NCI-H2081 treated with DMSO at 0.1 percent for 48 hours (cell line): Measurements from ENCODE around the gene TRRAP.

Experiments
- DNase-seq: peaks from one replicate; lab custom pipeline; 2025; lab: John Stamatoyannopoulos, UW

TRRAP gene

DNA sequence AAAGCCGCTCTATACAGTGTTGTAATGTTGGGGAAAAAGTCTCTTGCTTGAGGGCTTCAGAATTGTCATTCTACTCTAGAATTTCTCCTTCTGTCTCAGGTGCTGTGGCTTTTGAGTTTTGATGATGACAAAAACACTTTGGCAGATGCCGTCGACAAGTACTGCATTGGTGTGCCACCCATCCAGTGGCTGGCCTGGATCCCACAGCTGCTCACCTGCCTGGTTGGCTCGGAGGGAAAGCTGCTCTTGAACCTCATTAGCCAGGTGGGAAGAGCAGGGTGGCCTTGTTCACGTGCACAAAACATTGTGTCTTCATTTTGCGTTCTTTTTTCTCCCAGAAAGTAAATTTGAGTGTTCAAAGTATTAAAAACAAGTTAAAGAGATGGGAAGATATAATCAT lies 112.0 kb downstream of the TRRAP start:
- no peak for DNase-seq

DNA sequence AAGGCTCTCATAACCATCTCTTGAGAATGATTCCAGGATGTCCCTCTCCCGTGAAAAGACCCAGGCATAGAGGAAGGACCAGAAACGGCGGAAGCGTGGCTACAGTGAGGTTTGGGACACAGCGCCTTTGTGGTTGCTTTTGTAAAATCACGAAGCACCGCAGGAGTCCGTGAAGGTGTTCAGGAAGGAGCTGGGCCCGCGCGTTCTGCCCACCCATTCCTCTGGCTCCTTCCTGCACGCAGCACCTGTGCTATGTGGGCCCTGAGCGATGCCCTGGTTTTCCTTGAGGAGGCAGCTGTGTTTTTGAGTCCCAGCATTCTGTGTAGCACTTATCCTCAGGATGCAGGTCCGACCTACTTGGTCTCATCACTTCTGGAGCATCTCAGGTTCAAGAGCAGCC lies 112.8 kb downstream of the TRRAP start:
- no peak for DNase-seq

DNA sequence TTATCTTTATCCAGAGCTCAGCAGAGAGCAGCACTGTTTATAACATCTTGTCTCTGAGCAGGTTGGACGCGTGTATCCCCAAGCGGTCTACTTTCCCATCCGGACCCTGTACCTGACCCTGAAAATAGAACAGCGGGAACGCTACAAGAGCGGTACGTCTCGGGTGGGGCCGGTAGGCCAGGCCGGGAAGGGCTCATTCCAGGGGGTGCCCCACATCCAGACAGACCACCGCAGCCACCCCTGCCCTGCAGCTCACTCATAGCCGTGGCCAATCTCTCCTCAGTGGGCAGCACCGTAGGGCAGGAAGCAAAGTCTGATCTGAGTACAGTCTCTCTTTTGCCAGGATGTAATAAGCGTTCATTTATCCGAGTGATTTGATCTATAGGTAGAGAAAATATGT lies 113.7 kb downstream of the TRRAP start:
- no peak for DNase-seq

DNA sequence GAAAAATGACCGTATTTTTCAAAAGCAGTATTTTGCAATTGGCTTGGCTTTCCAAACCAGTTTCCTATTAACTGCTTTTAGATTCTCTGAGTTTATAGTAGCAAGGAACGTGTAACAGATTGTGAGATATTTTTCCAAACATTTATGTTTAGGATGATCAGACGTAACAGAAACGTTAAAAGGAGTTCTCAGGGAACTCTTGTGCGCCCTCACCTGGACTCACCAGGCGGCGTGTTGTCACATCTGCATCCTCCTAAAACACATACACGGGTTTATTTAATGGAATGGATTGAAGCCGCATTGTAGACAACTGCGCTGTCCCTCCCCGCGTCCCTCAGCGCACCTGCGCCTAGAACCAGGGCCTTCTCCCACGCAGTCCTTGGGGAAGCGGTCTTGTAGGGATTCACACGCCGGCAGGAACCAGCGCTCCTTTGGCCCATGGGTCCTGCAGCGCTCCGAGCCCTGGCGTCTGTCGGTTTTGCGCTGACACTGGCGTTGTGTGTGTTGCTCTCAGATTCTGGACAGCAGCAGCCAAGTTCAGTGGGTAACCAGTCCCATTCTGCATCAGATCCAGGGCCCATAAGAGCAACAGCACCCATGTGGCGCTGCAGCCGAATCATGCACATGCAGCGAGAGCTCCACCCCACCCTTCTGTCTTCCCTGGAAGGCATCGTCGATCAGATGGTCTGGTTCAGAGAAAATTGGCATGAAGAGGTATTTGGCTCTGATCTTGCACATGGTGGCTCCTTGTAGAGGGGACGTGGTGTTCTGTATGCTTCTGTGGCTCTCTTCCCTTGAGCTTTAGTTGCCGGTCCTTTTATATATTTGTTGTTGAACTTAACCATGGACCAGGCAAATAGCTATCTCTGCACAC lies 114.9 kb downstream of the TRRAP start:
- DNase-seq: no peak

DNA sequence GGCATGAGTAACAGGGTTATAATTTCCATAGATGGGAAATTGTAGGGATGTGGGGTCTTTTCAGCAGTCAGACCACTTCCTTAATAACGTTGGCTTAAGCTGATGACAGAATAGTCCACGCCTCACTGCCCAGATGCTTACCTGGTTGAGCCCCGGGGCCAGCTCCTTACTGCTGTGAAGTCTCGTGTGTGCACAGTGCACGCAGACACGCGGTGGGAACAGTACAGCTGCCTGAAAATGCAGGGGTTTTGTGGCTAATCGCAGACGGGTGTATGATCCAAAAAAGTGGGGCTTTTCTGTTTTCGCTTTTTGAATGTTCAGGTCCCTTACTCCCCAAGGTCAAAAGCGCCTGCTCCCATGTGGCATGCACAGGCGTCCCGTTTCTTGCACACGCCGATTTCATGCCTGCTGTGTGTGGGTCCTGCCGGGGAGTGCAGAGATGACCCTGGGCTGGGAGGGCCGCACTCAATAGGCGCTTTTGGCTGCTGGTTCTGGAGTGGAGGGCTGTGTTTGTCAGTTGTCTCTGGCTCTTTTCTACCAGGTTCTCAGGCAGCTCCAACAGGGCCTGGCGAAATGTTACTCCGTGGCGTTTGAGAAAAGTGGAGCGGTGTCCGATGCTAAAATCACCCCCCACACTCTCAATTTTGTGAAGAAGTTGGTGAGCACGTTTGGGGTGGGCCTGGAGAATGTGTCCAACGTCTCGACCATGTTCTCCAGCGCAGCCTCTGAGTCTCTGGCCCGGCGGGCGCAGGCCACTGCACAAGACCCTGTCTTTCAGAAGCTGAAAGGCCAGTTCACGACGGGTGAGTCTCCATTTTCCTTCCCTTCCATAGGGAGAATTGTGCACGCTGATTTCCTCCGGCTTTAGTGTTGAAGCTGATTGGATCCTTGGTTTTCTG lies 116.0 kb downstream of the TRRAP start:
- DNase-seq: no peak

DNA sequence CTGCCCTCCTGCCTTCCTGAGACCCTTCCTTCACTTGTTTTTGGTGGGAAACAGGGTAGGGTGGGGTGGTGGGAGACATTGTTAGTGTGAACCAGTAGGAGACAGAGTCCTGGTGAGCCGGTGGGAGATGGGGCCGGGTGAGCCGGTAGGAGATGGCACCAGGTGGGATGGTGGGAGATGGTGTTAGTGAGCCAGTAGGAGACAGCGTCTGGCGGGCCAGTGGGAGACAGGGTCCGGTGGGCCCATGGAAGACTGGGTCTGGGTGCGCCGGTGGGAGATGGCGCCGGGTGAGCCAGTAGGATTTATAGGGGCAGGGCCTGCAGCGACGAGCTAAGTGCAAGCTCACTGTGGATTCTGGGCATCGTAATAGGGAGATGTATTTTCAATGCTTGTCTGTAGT lies 116.8 kb downstream of the TRRAP start:
- DNase-seq: no peak

DNA sequence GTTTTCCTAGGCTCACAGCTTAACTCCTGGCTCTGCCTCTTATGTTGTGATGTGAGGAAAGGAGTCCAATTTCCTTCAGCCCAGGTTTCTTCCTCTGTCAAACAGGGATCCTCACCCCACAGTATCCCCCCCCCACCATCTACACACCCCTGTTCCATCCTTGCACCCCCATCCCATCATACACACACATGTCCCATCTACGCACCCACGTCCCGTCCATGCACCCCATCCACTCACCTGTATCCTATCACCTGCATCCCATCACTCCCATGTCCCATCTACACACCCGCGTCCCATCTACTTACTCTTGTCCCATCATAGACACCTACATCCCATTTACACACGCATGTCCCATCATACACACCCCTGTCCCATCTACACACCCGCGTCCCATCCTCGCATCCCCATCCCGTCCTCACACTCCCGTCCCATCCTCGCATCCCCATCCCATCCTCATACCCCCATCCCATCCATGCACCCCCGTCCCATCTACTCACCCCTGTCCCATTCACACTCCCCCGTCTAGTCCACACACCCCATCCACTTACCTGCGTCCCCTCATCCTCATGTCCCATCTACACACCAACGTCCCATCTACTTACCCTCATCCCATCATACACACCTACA lies 117.3 kb downstream of the TRRAP start:
- DNase-seq: no peak

DNA sequence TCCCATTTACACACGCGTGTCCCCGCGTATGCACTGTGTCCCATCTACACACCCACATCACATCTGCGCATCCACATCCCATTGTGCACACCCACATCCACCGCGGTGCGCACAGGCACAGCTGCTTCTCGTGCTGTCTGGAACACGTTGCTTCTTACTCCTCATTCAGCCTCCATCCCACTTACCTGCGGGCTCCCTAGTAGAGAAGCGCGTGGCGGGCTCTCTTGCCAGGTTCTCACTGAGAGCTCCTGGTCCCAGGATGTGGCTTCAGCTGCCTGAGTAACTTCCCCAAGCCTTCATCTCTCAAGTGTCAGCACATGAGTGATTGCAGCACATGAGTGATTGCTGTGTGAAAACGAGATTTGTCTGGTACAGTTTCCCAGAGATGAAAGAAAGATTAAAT lies 117.8 kb downstream of the TRRAP start:
- DNase-seq: no peak

DNA sequence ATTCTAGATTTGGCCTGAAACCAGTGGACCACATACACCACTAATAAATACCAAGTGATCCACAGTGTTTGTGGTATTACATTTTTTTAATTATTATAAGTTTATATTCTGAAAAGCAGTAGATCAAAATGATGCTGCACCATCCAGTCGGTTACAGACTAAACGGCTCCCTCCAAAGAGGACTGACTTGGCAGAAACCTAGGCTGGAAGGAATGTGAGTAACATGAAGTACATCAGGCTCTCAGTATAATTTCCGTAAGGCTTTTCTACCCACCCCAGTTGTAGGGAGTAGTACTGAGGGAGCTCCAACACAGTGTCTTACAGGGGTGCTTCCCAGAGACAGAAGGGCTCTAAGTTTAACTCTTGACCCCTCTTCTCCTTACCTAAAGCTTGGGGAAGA lies 119.5 kb downstream of the TRRAP start:
- DNase-seq: no peak

DNA sequence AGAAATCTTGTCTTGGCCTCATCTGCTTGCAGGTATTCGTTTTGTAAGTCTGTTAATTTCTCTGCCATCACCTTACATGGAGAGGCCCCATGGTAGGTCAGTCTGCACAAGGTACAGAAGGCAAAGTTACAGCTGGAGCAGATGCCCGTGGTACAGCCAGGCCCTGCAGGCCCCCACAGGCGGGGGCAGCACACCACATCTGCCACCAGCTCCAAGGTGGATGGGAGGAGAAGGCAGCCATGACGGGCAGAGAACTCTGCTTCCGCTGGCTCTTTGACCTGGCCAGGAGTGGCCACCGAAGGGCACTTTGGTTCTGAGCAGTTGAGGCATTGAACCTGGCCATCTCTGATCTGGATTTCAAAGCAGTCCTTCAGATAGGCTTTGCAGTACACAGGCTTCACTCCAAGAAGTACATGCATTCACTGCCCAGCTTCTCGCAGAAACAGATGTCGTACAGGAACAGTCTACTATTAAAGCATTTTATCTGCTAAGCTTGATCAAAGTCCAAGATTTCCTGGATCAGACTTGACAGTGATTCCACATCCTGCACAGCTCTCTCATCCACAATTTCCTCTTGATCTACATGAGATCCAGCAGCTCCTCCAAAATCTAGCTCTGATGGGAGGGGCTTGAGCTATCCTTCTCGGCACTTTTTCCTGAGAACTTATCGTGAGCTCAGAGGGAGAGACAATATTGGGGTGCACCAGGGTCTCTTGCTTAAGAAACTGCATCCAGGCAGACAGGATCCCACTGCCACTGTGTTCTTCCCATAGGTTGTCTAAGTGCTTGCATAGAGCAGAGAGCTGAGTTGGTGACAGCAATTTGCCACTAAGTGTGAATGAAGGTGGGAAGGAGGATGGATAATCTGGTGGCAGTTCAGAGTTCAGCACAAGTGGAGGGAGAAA lies 120.7 kb downstream of the TRRAP start:
- DNase-seq: no peak

DNA sequence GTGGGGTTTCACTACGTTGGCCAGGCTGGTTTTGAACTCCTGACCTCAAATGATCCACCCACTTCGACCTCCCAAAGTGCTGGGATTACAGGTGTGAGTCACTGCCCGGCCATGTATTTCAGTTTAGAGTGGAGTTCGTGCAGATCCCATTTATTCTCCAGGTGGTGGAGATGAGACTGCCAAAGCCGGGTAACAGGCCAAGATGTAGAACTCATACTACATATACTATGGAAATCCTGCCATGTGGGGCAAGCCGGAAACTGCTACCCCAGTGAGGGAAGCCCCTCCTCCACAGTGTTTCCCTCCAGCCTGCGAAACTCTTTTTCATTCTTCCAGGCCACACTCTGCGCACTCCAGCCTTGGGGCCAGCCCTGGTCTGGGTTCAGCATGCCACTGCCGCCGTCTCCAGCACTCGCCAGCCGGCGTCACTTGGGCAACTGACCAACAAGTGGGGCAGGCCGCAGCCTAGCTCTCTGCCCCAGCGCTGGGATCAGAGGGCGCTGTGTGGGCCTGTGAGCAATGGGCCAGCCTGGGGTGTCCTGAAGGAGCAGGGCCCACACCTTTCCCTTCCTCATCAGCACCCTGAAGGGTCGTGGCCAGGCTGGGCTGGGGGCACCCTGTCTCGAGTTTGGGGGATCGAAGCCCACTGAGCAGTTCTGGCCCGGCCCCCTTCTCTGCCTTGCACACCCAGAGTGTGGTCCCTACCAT lies 122.0 kb downstream of the TRRAP start:
- DNase-seq: no peak

DNA sequence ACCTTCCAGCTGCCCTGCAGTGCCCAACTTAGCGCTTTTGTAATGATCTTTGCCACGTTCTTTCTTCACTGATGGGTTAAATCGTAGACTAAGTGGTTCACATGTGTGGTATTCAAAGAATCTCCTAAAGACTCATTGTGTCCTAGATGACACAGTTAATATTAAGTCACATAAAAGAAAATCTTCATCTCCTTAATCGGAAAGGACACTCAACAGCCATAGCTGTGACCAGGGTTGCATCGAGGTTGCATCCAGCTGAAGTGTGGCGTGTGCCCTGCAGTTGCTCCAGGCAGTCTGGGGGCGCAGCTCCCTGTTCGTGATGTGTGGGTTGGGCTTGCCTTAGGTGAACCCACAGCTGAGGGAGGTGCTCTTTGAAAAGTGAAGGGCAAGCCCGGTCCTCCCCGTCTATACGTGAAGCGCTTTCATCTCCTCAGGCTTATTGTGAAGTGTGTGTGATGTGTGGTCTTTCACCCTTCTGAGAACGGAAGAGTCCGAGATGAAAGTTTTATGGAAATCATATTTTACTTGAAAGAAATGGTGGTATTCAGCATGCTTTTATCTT lies 122.7 kb downstream of the TRRAP start:
- no peak for DNase-seq

DNA sequence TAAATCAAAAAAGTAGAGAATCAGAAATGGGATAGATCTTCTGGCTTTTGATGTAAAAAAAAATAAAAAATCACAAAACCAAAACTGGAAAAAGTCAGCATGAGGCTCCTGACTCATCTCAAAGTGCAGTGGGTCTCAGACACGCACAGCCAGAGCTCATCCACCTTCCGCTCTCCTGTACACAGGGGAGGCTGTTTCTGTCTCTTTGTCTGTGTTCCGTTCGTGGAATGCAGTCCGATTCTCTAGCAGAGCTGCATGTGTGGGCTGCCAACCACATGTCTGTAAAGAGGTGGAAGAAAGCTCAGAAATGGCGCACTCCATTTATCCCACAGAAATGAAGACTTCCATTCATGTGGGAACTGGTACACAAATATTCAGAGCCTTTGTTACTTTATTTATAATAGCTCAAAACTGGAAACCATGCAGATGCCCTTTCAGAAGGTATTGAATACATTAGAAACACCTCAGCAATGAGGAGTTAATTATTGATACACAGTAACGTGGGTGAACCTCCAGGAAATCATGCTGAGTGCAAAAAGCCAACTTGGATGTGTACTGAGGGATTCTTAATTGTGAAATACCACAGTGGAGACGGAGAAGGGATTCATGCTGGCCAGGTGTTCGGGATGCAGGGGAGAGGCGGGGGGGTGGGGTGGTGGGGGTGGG lies 123.3 kb downstream of the TRRAP start:
- no peak for DNase-seq

DNA sequence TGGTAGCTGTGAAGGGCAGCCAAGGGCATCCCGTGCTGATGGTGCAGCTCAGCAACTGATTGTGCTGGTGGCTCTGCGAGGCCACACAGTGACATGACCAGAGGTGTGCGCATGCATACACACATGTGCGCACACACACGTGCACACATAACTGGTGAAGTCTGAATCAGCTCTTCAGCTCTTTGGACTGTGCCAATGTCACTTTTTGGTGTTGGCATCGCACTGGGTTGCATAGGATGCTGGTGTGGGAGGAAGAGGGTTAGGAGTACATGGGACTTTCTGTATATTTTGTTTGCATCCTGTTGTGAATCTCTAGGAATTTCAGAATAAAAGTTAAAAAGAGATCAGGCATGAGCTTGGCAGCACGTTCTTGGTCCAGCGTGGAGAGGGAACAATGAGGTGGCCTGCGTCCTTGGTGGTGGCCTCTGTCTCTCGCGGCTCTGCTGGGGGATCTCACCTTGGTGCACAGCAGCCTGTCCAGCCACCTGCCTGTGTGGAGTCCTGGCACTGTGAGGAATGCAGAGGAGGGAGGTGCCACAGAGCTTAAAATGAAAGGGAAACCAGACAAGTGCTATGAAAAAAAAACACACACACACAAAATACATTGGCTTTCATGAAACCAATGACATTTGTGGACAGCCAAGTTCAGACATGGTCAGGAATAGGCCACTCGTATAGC lies 124.0 kb downstream of the TRRAP start:
- no peak for DNase-seq

DNA sequence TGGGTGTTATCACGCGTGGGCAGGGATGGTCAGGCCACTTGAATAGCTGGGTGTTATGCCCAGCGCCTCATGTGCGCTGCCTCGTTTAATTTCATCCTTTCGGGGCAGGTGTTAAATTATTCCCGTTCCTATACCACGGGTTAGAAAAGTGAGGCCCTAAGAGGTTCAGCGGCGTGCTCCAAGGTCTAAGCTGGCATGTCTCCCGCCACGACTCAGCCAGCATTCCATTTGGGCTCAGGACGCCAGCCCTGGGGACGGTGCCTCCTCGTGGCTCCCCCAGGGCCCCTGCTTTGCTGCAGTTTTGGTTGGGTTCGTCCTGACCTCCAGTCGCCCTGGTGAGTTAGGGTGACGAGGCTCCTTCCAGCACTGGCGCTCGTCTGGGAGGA lies 124.5 kb downstream of the TRRAP start:
- DNase-seq: no peak

DNA sequence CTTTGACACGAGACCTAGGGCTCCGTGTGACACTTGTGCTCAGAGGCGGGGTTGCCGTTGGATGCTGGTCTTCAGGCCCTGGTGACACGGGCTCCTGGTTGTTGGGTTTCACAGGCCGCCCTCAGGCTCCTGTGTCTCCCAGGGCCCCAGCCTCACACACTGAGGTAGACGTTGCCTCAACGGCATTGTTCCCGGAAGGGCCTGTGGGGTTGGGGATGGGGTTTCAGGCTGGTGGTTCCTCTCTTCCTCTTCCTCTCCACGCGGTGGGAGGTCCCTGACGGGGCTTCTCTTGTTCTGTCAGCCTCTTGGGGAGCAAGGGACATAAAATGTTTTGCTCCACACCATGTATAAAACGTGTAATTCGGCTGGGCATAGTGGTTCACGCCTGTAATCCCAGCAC lies 125.1 kb downstream of the TRRAP start:
- DNase-seq: no peak

DNA sequence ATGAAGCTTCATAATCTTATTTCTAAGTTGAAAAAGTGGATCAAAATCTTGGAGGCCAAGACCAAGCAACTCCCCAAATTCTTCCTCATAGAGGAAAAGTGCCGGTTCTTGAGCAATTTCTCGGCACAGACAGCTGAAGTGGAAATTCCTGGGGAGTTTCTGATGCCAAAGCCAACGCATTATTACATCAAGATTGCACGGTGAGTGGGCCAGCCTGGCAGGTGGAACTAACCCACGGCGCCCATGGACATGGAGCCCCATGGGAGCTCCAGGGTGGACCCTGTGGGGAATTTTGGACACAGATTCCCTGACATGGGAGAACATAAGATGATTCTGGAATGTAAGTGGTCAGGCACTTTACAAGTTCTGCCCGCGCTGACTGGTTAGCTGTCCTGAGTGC lies 125.9 kb downstream of the TRRAP start:
- no peak for DNase-seq

DNA sequence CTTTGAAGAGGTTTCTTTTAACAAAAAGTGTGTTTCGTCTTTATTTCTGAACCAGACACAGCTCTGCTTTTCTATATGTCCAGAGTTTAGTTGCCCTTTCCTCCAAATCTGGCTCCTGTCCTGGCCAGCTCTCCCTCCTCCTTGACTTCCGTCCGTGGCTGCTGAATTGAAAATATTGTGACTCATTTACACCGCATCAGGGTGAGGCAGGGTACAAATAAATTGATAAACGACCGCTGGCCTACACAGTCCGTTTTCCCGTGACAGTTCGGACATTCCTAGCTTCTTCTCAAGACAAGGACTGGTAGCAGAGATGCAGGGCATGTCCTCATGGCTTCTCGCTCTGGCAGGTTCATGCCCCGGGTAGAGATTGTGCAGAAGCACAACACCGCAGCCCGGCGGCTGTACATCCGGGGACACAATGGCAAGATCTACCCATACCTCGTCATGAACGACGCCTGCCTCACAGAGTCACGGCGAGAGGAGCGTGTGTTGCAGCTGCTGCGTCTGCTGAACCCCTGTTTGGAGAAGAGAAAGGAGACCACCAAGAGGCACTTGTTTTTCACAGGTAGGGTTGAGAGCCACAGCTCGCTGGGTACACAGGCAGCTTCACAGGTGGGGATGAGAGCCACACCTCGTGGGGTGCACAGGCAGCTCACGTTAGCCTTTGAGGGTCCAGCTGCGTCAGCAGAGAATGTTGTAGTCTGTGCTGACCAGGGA lies 126.6 kb downstream of the TRRAP start:
- DNase-seq: no peak

DNA sequence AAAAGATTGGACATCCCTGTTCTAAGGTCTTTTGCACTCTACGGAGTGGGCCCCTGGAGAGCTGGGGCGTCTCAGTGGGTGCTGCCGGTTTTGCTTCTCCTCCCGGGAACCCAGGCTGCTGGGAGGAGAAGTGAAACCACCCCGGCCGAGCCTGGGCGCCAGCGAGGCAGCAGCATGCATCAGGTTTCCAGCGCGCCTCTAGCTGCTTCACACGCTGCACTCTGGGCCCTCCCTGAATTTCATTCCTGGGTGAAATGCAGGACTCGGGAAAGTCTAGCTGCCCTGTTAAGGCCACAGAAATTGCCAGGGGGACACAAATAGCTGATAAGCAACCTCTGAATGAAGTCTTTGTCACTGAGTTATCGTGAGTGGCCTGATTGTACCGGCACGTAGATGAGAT lies 127.4 kb downstream of the TRRAP start:
- DNase-seq: no peak
